OCI-LY3 (cell line): ENCODE data around the gene HECW1.

Experiments
- H2AFZ ChIP-seq: fragments of 200-600, 300-600 bp; shearing (Covaris generic); 2 replicates; pipeline ENCODE4 v1.6.0; 2014; ENCODE audit warnings: antibody characterized with exemption, low read depth, low read length
- H3K27ac ChIP-seq: fragments of 200-600, 300-600 bp; sonication (generic); 2 replicates; pipeline ENCODE4 v1.5.1; 2014; ENCODE audit warnings: mild to moderate bottlenecking, low read length, moderate library complexity, mixed read lengths
- H3K27me3 ChIP-seq: fragments of 200-600, 300-600 bp; sonication (generic); 2 replicates; pipeline ENCODE4 v1.6.1; 2014; ENCODE audit warnings: low read depth, low read length, mixed read lengths
- H3K36me3 ChIP-seq: fragments of 200-600, 300-600 bp; sonication (generic); replicated peaks from 2 replicates; pipeline ENCODE3; 2014; ENCODE audit warnings: low read depth, low read length, mixed read lengths
- H3K4me1 ChIP-seq: fragments of 300-600, 200-600 bp; sonication (generic); 2 replicates; pipeline ENCODE4 v1.6.1; 2014; ENCODE audit warnings: low read length, mixed read lengths
- H3K4me2 ChIP-seq: fragments of 200-600, 300-600 bp; sonication (generic); 2 replicates; pipeline ENCODE4 v1.6.1; 2014; ENCODE audit warnings: low read length, mixed read lengths
- H3K4me3 ChIP-seq: fragments of 300-600, 200-600 bp; sonication (generic); 2 replicates; pipeline ENCODE4 v1.5.1; 2014; ENCODE audit warnings: antibody characterized with exemption, mild to moderate bottlenecking, low read length, moderate library complexity
- H3K79me2 ChIP-seq: fragments of 300-600, 200-600 bp; shearing (Covaris generic); 2 replicates; pipeline ENCODE4 v1.6.1; 2014; ENCODE audit warnings: mild to moderate bottlenecking, low read length, mixed read lengths
- H3K9ac ChIP-seq: fragments of 300-600, 200-600 bp; shearing (Covaris generic); 2 replicates; pipeline ENCODE4 v1.6.0; 2014; ENCODE audit warnings: mild to moderate bottlenecking, low read length, moderate library complexity
- H3K9me3 ChIP-seq: fragments of 200-600, 300-600 bp; shearing (Covaris generic); 2 replicates; pipeline ENCODE4 v1.6.1; 2014; ENCODE audit warnings: low read length, mixed read lengths; ENCODE audit not compliant: insufficient read depth
- H4K20me1 ChIP-seq: fragments of 200-600, 300-600 bp; sonication (generic); 2 replicates; pipeline ENCODE4 v1.6.1; 2016; ENCODE audit warnings: low read length, mixed read lengths; ENCODE audit not compliant: insufficient read depth
- EZH2phosphoT487 ChIP-seq: fragments of 200-600 bp; shearing (Covaris generic); IDR thresholded peaks from 2 replicates; pipeline ENCODE4 v1.6.1; 2018; ENCODE audit warnings: antibody characterized with exemption, mixed run types, low read depth
- TF ChIP-seq, protein P1 (sequence below): fragments of 200-600, 300-600 bp; sonication (generic); IDR thresholded peaks from 2 replicates; pipeline ENCODE4 v1.5.1; 2014; ENCODE audit warnings: antibody characterized with exemption, low read length, low read depth

Gene HECW1

DNA sequence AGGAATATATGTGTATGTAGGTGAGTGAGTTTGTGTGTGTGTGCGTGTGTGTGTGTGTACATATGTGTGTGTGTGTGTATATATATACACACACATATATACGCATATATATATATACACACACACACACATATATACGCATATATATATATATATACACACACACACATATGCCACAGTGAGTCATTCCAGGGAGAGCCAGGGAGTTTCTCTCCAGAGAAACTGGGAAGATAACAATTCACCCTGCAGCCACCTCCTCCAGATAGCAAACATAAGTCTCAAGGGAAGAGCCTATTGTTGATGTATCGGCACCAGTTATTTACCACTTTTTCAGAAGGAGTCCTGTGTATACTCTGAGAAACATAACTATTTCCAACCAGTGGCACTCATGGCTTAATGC, 368.1 kb downstream of the HECW1 start:
- no peak overlapping the region for H3K27ac ChIP-seq
- peaks cover 6% of the 10 kb centered on the region for H3K4me1 ChIP-seq
- H3K9ac ChIP-seq, result no peak overlapping the region
- H3K36me3 ChIP-seq, result no peaks in the 10 kb centered on the region
- H3K27me3 ChIP-seq, result no peaks in the 10 kb centered on the region
- TF ChIP-seq, protein P1, sequence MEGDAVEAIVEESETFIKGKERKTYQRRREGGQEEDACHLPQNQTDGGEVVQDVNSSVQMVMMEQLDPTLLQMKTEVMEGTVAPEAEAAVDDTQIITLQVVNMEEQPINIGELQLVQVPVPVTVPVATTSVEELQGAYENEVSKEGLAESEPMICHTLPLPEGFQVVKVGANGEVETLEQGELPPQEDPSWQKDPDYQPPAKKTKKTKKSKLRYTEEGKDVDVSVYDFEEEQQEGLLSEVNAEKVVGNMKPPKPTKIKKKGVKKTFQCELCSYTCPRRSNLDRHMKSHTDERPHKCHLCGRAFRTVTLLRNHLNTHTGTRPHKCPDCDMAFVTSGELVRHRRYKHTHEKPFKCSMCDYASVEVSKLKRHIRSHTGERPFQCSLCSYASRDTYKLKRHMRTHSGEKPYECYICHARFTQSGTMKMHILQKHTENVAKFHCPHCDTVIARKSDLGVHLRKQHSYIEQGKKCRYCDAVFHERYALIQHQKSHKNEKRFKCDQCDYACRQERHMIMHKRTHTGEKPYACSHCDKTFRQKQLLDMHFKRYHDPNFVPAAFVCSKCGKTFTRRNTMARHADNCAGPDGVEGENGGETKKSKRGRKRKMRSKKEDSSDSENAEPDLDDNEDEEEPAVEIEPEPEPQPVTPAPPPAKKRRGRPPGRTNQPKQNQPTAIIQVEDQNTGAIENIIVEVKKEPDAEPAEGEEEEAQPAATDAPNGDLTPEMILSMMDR, result no peak
- no peak for TF ChIP-seq EZH2phosphoT487
- H3K4me2 ChIP-seq, result no peak overlapping the region
- no peaks in the 10 kb centered on the region for H3K9me3 ChIP-seq
- no peaks in the 10 kb centered on the region for H3K79me2 ChIP-seq
- H2AFZ ChIP-seq, result no peak overlapping the region
- no peak overlapping the region for H3K4me3 ChIP-seq
- no peaks in the 10 kb centered on the region for H4K20me1 ChIP-seq

DNA sequence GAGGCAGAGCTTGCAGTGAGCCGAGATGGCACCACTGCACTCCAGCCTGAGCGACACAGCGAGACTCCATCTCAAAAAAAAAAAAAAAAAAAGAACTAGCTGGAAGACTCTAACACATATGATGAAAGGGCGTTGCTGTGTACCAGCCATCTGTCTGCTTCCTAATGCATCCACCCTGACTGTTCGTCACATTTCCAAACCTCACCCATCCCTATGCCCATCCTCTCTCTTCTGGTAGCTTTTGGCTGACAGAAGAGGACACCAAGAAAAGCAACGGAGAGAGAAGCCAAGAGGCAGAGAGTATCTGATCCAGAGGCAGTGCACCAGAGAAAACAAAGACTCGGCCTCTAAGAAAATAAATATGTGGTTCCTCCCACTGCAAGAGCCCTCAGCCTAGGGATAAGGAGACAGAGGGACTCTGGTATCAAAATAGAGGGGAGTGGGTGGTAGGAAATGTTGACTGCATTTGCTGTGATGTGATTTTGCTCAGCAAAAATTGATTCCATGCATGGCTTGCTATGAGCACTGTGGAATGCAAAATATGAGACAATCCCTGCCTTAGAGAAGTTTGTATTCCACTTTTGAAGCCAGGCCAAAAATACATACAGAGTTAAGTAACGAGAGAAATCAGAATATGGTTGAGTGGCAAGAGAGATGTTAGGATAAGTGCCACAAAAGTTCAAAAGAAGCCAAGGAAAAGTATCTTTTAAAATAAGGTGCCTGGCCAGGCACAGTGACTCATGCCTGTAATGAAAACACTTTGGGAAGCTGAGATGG, 369.6 kb downstream of the HECW1 start:
- Histone ChIP-seq H3K4me2 (no peak overlapping the region), H3K27ac (no peak overlapping the region), H2AFZ (no peak overlapping the region)

DNA sequence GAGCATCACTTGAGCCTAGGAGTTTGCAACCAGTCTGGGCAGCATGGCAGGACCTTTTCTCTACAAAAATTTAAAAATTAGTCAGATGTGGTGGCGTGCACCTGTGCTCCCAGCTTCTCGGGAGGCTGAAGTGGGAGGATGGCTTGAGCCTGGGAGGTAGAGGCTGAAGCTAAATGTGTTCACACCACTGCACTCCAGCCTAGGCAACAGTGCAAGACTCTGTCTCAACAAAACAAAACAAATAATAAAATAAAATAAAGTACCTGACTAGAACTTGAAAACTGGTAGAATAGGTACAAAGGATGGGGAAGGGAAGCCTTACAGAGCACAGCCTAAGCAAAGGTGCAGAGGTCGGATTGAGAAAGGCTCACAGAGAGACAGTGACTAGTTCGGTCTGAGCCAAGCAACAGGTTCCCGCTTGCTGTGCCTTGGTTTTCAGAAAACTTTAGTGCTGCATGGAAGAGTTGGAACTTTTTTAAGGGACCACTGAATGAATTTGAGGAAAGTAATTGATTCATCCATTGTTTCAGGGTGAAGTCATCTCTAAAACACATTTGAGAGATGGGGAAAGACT, 370.3 kb downstream of the HECW1 start:
- Histone ChIP-seq H4K20me1 (no peaks in the 10 kb centered on the region), H3K4me3 (no peak overlapping the region), H3K4me2 (no peak overlapping the region), H3K79me2 (no peaks in the 10 kb centered on the region), H2AFZ (no peak overlapping the region), H3K9me3 (no peaks in the 10 kb centered on the region), H3K27me3 (no peaks in the 10 kb centered on the region), H3K4me1 (peaks cover 6% of the 10 kb centered on the region), H3K36me3 (no peaks in the 10 kb centered on the region), H3K27ac (no peak overlapping the region), H3K9ac (no peak overlapping the region)
- TF ChIP-seq, protein P1, result no peak
- no peak for TF ChIP-seq EZH2phosphoT487

More for the DNA sequence above, 369.6 kb downstream of the HECW1 start:
- Histone ChIP-seq H3K9ac (no peak overlapping the region), H3K79me2 (no peaks in the 10 kb centered on the region), H3K36me3 (no peaks in the 10 kb centered on the region), H3K9me3 (no peaks in the 10 kb centered on the region), H3K4me1 (peaks cover 6% of the 10 kb centered on the region), H3K27me3 (no peaks in the 10 kb centered on the region), H4K20me1 (no peaks in the 10 kb centered on the region), H3K4me3 (no peak overlapping the region)
- TF ChIP-seq, protein P1, result no peak
- TF ChIP-seq EZH2phosphoT487, result no peak

DNA sequence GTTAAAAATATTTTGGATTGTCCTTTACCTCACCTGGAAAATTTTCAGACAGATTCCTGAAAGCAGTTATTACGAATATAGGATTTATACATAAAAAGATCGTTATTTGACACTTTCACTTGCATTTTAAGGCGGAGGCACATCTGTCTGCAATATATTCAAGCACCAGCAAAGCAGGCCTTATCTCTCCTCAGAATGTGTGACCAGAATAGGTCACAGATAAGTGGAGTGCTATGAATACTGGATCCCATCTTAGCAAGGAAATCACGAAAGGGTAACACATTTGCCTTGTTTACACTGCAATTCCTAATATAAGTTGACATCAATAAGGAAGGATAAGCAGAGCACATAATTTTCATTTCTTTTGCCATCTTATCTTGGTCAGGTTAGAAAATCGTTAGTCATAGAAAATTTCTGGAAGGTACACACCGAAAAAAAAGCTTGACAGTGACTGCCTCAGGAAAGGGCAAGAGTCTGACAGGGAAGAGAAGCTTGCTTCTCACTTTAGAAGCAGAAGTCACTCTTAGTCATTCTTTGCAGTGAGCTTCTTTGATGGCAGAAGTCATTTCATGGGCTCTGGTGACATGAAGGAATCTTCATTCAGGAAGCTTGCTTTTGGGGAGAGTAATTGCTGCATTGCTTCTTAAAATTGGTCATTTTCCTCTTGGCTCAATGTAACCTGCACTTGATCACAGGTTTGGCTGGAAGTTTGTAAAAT, 372.4 kb downstream of the HECW1 start:
- Histone ChIP-seq H3K9ac (no peak overlapping the region), H3K27ac (no peak overlapping the region), H3K4me1 (peaks cover 9% of the 10 kb centered on the region), H3K4me2 (no peak overlapping the region), H4K20me1 (no peaks in the 10 kb centered on the region), H3K79me2 (no peaks in the 10 kb centered on the region), H3K9me3 (no peaks in the 10 kb centered on the region), H3K4me3 (no peak overlapping the region), H2AFZ (no peak overlapping the region), H3K36me3 (no peaks in the 10 kb centered on the region), H3K27me3 (no peaks in the 10 kb centered on the region)
- no peak for TF ChIP-seq EZH2phosphoT487
- TF ChIP-seq, protein P1, result no peak
